ENCODE measurements around the gene GADD45B.

DNA sequence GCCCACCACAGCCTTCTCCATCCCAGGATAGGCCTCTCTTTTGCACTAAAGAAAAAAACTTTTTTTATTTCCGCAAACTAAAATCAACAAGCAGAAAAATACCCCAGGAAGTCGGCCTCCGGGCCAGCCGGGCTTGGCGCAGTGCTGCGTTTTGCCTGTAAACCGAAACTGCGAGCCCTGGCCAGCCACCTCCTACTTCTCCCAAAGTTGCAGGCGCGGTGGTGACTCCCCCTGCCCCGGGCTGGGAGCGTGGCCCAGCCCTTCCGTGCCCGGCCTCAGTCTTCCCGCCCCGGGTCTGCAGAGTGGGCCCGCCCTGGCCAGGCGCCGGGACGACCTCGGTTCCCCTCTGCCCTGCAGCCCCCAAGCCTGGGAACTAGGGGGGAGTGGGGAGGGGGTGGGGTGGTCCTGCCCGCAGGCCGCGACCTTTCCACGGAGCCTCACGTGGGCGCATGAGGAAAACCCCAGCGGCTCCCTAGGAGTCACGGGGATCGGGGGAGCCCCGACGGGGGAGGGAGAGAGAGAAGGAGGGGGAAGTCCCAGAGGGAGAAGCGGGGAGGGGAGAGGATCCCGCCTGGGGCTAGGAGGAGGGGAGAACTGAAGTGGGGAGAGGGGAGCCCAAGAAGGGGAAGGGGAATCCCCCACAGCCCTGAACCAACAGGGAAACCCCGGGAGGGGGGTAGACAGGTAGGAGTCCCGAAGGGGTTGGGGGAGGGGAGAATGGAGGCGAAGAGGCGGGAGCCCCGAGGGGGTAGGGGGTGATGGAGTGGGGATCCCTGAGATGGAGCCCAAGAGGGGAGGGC lies 3.0 kb downstream of the GADD45B start:
- TF ChIP-seq POLR2A (IDR thresholded peaks at IDR 0.05; ENCODE audit: low read length) (no peak), GATA1 (IDR thresholded peaks at IDR 0.05; ENCODE audit: low read depth, low read length) (no peak)
